ENCODE results near the gene USP5.
"Not testable (repeated sequence)": the region's sequence is repeated elsewhere in the genome, so short reads cannot be mapped to it uniquely, and the experiment has no call there.

Gene USP5

GRCh38 chr12:6888360-6888759, 36.4 kb downstream of the USP5 start:
- no peak for DNase-seq (ENCODE audit: low read depth)

- DNase-seq (ENCODE audit: low read depth) = not testable (repeated sequence)
Observed at GRCh38 chr12:6888794-6889193, 36.8 kb downstream of the USP5 start.

DNA sequence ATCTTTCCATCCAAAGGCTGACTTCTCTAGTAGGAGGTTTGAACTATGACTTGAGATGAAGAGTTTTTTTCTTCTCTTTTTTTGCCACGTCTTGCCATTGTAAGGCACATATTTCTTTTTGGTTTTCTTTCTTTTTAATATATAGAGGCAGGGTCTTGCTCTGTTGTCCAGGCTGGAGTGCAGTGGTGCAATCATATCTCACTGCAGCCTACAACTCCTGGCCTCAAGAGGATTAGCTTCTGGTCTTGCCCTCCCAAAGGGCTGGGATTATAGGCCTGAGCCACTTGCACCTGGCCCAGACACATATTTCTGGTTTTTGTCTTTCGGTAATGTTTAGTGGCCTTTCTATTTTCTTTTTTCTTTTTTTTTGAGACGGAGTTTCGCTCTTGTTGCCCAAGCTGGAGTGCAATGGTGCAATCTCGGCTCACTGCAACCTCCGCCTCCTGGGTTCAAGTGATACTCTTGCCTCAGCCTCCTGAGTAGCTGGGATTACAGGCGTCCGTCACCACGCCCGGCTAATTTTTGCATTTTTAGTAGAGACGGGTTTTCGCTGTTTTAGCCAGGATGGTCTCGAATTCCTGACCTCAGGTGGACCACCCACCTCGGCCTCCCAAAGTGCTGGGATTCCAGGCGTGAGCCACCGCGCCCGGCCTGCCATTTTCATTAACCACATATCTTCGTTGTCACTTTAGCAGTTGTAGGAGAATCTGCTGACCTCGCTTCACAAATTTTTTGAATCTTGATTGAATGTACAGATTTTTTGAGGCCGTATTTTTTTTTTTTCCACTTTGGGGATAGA, 38.0 kb downstream of the USP5 start:
- not testable (repeated sequence) for DNase-seq (ENCODE audit: low read depth)

GRCh38 chr12:6890789-6891645, 39.1 kb downstream of the USP5 start:
- peak; percentile 96 for DNase-seq (ENCODE audit: low read depth)

- DNase-seq (ENCODE audit: low read depth) = no peak
Observed at GRCh38 chr12:6891646-6892001, 39.7 kb downstream of the USP5 start.

DNA sequence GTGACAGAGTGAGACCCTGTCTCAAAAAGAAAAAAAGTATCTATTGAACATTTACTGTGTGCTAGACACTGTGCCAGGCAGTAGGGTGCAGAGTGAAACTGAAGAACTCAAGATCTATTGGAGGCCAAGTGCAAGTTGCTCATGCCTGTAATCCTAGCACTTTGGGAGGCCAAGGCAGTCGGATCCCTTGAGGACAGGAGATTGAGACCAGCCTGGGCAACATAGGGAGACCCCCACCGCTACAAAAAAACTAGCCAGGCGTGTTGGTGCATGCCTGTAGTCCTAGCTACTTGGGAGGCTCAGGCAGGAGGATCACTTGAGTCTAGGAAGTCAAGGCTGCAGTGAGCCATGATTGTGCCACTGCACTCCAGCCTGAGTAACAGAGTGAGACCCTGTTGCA, 40.7 kb downstream of the USP5 start:
- not testable (repeated sequence) for DNase-seq (ENCODE audit: low read depth)

GRCh38 chr12:6894321-6894720, 42.4 kb downstream of the USP5 start:
- no peak for DNase-seq (ENCODE audit: low read depth)

DNA sequence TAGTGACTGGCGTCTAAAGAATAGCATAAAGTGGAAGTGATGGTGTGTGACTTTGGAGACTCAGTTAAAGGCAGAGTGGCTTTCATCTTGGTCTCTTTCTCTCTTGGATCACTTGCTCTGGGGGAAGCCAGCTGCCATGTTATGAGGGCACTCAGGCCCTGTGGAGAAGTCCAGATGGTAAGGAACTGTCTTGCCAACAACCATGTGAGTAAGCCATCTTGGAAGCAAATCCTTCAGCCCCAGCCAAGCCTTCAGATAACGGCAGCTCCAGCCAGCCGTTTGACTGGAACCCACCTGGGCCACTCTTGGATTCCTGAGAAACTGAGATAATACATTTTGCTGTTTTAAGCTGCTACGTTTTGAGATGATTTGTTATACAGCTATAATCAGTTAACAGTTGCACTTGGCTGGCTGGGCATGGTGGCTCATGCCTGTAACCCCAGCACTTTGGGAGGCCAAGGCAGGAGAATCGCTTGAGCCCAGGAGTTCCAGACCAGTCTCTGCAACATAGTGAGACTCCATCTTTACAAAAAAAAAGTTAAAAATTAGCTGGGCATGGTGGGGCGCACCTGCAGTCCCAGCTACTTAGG, 45.0 kb downstream of the USP5 start:
- no peak for DNase-seq (ENCODE audit: low read depth)

- DNase-seq (ENCODE audit: low read depth) = no peak
Observed at GRCh38 chr12:6899427-6899826, 47.5 kb downstream of the USP5 start.

DNA sequence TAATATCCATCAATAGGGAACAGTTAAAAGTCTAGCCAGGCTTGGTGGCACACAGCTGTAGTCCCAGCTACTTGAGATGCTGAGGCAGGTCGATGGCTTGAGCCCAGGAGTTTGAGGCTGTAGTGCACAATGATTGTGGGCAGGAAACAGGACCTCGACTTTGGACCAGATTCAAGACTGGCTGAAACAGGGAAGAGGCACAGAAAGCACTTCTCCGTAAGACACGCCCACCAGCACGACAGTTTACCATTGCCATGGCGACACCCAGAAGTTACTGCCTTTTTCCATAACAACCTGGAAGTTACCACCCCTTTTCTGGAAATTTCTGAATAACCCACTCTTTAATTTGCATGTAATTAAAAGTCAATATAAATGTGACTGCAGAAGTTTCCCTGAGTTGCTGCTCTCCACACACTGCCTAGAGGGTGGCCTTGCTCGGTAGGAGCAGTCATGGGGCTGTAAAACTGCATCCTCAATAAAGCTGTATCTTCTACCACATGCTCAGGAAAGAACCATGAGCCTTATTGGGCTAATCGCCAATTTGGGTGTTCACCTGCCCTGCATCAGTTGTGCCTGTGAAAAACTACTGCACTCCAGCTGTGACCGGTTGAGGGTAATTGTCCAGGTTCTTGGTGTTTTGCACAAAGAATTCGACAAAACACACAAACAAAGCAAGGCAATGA, 48.0 kb downstream of the USP5 start:
- DNase-seq (ENCODE audit: low read depth) = no peak

DNA sequence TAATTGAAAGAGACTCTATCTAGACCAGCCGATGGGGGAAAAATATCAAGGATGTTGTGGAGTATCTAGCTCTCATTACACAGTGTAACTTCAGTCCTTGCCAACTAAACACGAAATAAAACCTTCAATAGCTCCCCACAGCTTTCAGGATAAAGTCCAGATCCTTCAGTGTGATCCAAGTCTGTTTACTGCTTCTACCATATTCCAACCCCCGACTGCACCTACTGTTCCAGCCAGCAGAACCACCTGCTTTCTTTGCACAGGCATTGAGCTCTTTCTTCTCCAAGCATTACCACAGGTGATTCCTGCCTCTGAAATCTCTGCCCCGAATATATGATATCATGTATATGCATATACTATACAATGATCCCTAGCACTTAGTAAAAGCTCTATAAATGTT, 50.5 kb downstream of the USP5 start:
- DNase-seq (ENCODE audit: low read depth) = no peak

DNA sequence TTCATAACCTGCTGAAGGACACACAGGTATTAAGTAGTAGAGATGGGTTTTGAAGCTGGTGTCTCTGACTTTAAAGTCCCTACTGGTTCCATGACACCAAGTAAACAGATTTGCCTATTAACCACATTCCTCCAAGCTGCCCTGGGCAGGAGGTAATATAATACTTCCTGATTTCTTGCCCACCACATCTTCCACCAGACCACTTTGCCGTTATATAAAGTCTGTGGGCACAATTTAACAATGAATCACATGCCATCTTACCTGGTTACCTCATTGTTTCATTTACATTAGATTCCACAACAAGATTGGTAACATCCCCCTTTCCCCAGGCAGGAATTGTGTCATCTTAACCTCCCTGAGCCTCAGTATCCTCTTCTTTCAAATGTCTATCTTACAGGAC, 51.8 kb downstream of the USP5 start:
- DNase-seq (ENCODE audit: low read depth) = no peak

GRCh38 chr12:6904280-6905276, 52.6 kb downstream of the USP5 start, which contains the start of gene LRRC23:
TSS of gene LRRC23 (plus strand) at chr12:6904822. CDS start at chr12:6905634, 812 bp downstream.
- DNase-seq (ENCODE audit: low read depth) = peak; percentile 97

- DNase-seq (ENCODE audit: low read depth) = no peak
Observed at GRCh38 chr12:6905414-6906040, 53.6 kb downstream of the USP5 start.

- not testable (repeated sequence) for DNase-seq (ENCODE audit: low read depth)
Observed at GRCh38 chr12:6908141-6908540, 56.2 kb downstream of the USP5 start.

GRCh38 chr12:6909421-6910145, 57.6 kb downstream of the USP5 start:
- no peak for DNase-seq (ENCODE audit: low read depth)

DNA sequence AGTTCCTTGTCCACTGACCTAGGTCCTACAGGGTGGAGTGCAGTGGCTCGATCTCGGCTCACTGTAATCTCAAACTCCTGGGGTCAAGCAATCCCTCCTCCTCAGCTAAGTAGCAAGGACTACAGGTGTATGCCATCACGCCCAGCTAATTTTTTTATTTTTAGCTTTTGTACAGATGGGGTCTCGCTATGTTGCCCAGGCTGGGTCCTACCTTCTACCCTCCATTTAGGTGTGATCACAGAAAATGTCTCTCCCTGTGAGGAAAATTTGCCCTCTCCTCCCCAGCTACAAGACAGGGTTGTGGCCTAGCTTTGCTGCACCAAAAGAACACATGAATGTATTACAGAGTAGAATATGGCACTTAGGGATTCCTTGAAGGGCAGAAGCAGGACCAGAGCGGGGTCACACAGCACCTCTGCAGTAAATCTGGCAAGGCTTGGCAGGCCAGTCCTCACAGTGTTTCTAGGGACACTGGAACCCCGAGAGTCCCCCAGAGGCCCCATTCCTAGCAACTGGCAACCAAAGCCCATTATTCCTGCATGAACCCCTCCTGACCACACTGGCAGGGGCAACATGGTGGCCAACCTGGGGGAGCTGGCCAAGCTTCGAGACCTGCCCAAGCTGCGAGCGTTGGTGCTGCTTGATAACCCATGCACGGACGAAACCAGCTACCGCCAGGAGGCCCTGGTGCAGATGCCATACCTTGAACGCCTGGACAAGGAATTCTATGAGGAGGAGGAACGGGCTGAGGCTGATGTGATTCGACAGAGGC, 60.4 kb downstream of the USP5 start:
- DNase-seq (ENCODE audit: low read depth) = no peak

DNA sequence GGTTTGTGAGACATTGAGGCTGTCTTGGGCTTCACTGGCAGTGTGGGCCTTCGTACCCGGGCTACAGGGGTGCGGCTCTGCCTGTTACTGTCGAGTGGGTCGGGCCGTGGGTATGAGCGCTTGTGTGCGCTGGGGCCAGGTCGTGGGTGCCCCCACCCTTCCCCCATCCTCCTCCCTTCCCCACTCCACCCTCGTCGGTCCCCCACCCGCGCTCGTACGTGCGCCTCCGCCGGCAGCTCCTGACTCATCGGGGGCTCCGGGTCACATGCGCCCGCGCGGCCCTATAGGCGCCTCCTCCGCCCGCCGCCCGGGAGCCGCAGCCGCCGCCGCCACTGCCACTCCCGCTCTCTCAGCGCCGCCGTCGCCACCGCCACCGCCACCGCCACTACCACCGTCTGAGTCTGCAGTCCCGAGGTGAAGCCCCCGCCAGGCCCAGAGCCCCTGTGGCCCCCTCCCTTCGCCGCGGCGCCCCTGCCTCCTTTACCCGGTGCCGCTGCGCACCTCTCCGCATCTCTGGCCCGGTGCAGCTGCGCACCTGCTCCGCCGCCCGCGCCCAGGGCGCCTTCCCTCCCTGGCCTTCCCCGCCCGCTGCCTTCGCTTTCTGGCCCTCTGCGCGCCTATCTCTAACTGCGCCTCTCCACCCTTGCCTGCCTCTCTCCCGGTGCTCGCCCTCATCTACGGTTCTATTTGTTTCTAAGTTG, 62.4 kb downstream of the USP5 start, which contains the start of gene ENO2:
Gene ENO2 (plus strand): TSS at position 335 of the 701 bp plus-strand sequence. CDS start 1,253 bp downstream, outside the sequence.
- DNase-seq (ENCODE audit: low read depth) = peak; percentile 64

Data from stimulated activated CD8-positive, alpha-beta memory T cell treated with anti-CD3 and anti-CD28 coated beads, Interleukin-7, amount 100 ng/mL, for 24 hours (primary cell).